ENCODE measurements around the gene UQCRC1.

UQCRC1 gene

GRCh38 chr3:48609088-48610005 is at the start of gene UQCRC1:
TSS of gene UQCRC1 (minus strand) at chr3:48609646. CDS start at chr3:48609620, 26 bp downstream.
- peak; percentile 87 for DNase-seq (ENCODE audit: low read depth)

GRCh38 chr3:48656841-48657281 is 47.4 kb upstream of the UQCRC1 start:
- DNase-seq (ENCODE audit: low read depth), result no peak

- peak; percentile 78 for DNase-seq (ENCODE audit: low read depth)
Measured at GRCh38 chr3:48656061-48656840, 46.8 kb upstream of the UQCRC1 start.

- DNase-seq (ENCODE audit: low read depth), result no peak
Measured at GRCh38 chr3:48655606-48656005, 46.2 kb upstream of the UQCRC1 start.

GRCh38 chr3:48655063-48655462 is 45.6 kb upstream of the UQCRC1 start:
- no peak for DNase-seq (ENCODE audit: low read depth)

GRCh38 chr3:48652923-48653715 is 43.7 kb upstream of the UQCRC1 start:
- DNase-seq (ENCODE audit: low read depth), result no peak

GRCh38 chr3:48651771-48652170 is 42.3 kb upstream of the UQCRC1 start:
- no peak for DNase-seq (ENCODE audit: low read depth)

- no peak for DNase-seq (ENCODE audit: low read depth)
Measured at GRCh38 chr3:48650723-48651122, 41.3 kb upstream of the UQCRC1 start.

GRCh38 chr3:48648188-48648850 is 38.9 kb upstream of the UQCRC1 start:
- no peak for DNase-seq (ENCODE audit: low read depth)

GRCh38 chr3:48647714-48648113 is 38.3 kb upstream of the UQCRC1 start:
- no peak for DNase-seq (ENCODE audit: low read depth)

GRCh38 chr3:48644898-48645760 is 35.7 kb upstream of the UQCRC1 start:
- DNase-seq (ENCODE audit: low read depth), result no peak

- DNase-seq (ENCODE audit: low read depth), result no peak
Measured at GRCh38 chr3:48642605-48643004, 33.2 kb upstream of the UQCRC1 start.

GRCh38 chr3:48641396-48641795 is 31.9 kb upstream of the UQCRC1 start:
- no peak for DNase-seq (ENCODE audit: low read depth)

GRCh38 chr3:48639944-48640606 is 30.6 kb upstream of the UQCRC1 start:
- DNase-seq (ENCODE audit: low read depth), result no peak

- DNase-seq (ENCODE audit: low read depth), result no peak
Measured at GRCh38 chr3:48637305-48637704, 27.9 kb upstream of the UQCRC1 start.

GRCh38 chr3:48636149-48636655 is 26.8 kb upstream of the UQCRC1 start:
- DNase-seq (ENCODE audit: low read depth), result no peak

- DNase-seq (ENCODE audit: low read depth), result peak; percentile 88
Measured at GRCh38 chr3:48635222-48636021, 26.0 kb upstream of the UQCRC1 start, which contains the start of gene SLC26A6. TSS of gene SLC26A6 (minus strand) at chr3:48635461. CDS start at chr3:48635393, 68 bp downstream.

- peak; percentile 32 for DNase-seq (ENCODE audit: low read depth)
Measured at GRCh38 chr3:48634661-48635221, 25.3 kb upstream of the UQCRC1 start.

All from stimulated activated CD8-positive, alpha-beta memory T cell treated with anti-CD3 and anti-CD28 coated beads, Interleukin-12 subunit alpha, Interleukin-12 subunit beta, amount 100 ng/mL, for 4 hours (primary cell).